DMS114 treated with DMSO at 0.1 percent for 48 hours (cell line): ENCODE data around the gene BAIAP2L2.
"Not testable (repeated sequence)": the region's sequence is repeated elsewhere in the genome, so short reads cannot be mapped to it uniquely, and the experiment has no call there.

ENCODE experiments used
- DNase-seq: peaks from one replicate; lab custom pipeline; 2025; ENCODE audit not compliant: unreplicated experiment; lab: John Stamatoyannopoulos, UW

The BAIAP2L2 gene

DNA sequence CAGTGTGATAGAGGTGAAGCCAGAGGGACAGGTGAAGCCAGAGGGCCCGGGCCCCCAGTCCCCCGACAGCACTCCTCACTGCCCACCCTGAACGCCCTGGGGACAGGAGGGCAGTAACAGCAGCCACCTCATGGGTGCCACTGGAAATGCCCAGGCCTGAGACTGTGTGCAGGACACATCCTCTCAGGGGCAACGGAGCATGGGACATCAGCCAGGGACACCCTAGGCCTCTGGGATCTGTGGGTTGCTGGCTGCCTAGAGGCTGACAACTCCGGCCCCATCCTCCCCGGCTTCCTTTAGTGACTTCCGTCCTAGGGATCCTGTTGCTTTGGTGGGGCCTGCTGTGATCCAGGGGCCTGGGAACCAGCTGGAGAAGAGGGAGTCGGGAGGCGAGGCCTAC is 17.4 kb upstream of the BAIAP2L2 start:
- DNase-seq, result no peak

DNA sequence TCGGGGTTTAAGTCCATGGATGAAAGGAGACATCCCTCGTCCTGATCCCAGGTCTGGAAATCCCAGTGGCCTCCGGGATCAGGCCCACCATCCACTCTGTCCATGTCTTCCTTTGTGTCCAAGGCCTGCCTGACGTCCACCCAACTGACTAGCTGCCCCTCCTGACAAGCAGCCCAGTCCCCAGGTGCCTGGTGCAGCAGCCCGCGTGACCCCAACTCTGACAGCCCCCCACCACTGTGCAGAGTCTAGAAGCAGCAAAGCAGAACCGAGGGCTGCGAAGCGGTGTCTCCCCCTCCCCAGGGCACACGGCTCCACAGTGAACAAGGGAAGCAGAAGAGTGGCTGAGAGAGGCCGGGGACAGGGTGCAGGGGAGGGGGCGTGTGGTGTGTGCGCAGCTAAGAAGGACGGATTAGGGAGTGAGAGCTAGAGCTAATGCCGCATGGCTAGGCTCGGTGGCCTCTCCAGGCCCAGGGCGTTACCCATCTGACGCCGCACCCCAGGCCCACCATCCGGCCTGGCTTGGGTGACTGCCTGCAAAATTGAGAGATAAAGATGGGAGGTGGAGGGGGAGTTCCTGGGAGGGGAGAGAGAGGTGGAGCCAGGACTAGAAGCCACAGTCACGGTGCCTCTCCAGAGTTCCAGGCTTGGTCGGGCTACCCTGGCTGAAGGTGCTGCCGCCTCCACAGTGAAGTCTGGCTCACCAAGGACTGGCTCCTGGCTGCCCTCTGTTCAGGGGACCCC is 16.6 kb upstream of the BAIAP2L2 start:
- no peak for DNase-seq

DNA sequence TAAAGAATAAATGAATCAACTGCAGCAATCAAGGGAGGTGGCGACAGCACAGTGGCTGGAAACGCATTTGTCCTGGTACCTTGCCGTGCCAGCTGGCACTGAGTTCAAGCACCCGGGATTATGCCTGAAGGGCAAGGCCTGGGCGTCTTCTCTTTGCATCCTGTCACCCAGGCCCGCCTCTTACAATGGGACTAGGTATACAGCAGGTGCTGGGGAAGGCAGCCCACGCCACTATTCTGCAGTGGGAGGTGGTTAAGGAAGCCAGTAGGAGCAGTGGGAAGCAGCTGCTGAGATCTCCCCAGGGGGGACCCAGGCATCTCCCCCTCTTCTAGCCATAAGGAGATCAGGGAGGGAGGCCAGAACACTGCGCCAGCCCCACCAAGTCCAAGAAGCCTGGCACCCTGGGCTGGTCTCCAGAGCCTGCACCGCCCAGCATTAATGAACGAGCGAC is 15.3 kb upstream of the BAIAP2L2 start:
- no peak for DNase-seq

DNA sequence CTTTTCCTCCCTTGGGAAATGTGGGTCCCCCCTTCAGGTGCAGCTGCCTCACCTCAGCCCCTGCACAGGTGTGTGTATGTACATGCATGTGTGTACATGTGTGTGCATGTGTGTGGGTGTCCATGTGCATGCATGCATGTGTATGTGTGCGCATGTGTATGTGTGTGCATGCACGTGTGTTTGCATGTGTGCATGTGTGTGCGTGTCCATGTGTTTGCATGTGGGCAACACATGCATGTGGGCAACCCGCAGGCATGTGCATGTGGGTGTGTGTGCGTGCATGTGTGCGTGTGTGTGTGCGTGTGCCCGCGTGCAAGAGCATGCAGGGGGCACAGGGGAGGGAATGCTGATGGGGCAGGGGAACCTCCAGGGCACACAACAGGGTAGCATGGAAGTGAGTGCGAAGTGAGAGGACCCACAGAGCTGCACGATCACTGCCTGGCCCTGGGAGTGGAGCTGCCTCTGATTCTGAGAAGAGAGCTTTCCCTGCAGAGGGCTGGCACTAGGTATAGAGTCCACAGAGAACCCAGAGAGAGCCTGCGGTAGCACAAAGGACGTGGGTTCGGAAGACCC is 14.6 kb upstream of the BAIAP2L2 start:
- no peak for DNase-seq

DNA sequence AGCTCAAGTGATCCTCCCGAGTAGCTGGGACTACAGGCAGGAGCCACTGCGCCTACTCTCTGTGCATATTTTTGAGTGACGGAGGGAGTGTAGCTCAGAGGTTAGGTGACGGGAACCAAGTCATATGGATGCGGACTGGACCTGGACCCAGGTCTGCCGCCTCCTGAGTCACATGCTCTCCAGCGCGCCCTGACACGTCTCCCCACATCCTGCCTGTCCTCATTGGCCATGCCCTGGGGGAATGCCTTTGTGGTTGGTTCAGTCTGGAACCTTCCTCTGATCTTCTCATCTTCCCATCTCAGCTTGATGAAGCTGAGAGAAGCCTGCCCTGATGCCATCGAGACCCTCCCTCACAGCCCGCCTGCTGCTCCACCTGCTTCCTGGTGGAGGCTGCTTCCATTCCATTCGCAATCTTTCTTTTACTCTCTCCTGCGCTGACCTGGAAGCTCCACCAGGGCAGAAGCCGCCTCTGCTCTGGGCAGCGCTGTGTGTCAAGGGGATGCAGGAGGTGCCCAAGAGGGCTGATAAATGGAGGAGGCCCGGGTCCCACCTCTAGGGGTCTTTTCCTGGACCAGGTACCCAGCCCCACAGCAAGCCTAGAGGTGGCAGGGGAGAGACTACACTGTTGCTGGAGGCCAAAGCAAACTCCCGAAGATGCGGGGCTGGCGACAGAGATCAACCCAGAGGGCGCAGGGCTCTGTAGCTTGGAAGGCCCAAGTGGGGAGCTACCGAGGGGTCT is 13.9 kb upstream of the BAIAP2L2 start:
- DNase-seq, result no peak

DNA sequence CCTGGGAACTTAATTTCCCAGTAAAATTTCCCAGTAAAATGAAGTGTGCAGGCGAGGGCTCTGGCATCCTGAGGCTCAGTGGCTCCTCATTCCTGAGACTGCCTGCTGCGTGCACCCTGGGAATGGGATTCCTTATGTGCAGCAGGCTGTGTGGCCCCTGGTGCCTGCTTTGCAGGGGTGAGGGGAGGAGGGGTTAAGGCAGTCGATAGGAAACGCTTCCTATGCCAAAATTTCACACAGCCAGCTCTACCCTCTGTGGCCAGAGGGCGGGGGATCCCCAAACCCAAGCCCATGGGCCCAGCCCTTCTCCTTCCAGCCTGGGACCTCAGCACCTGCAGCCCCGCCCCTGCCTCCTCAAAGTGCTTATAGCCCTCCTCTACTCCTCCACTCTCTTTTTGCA is 12.1 kb upstream of the BAIAP2L2 start:
- no peak for DNase-seq

DNA sequence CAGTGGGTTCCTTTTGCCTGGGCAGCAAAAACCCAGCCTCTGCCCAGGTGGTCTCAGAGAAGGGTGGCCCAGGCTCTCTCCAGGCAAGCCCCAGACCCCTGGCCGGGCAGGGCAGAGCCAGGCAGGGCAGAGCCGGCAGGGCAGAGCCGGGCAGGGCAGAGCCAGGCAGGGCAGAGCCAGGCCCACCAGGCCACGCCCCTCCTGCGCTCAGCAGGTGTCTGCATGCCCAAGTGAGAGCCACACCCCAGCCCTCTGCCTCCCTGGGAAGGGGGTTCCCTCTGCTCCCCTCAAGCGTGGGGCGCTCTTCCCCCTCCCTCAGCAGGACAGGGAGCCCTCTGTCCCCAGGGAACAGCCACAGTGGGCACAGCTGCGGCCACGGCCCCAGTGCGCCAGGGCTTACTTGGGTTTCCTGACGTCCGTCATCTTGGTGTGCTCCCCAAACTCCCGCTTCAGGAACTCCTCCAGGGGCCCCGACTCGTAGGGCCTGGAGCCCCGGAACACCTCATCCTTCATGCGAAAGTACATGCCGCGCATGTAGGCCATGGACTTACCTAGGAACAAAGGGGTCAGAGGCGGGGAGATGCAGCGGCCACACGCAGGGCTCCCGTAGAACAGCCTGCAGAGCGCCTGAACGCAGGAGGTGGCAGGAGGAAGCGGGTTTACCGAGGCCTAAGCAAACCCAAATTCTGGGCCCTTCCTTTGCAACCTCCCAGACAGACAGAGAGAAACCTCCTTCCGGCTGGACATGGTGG is 10.1 kb upstream of the BAIAP2L2 start:
- DNase-seq, result no peak

DNA sequence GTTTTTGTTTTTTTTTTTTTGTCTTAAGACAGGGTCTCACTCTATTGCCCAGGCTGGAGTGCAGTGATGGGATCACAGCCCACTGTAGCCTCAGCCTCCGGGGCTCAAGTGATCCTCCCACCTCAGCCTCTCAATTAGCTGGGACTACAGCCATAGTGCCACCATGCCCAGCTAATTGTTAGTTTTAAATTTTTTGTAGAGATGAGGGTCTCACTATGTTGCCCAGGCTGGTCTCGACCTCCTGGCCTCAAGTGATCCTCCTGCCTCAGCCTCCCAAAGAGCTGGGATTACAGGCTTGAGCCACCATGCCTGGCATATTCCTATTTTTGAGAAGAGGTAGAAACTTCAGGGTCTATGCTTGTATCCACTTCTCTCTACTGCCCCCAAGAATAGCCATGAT is 8.3 kb upstream of the BAIAP2L2 start:
- DNase-seq, result not testable (repeated sequence)

DNA sequence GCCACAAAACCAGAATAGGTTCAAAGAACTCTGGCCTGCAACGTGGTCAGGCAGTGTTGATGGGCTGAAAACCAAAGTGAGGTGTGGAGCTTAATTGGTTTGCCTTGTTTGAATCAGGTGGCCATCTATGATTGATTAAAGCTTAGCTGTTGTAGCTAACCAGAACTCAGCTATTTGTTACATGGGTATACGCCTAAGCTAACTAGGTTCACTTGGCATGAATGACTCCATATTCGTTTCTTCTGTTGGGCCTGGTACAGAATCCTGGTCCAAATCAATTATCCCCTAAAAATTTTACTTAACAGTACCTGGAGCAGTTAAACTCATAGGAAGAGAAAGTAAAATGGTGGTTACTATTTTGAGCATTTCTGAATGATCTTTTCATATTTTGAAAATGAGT is 7.7 kb upstream of the BAIAP2L2 start:
- DNase-seq, result no peak

DNA sequence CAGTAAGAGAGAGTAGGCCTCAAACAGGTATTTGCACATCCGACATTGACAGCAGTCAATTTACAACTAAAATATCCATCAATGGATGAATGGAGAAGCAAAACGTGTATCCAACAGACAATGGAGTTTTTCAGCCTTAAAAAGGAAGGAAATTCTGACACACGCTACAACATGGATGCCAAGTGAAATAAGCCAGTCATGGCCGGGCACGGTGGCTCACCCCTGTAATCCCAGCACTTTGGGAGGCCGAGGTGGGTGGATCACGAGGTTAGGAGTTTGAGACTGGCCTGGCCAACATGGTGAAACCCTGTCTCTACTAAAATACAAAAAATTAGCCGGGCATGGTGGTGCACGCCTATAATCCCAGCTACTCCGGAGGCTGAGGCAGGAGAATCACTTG is 7.1 kb upstream of the BAIAP2L2 start:
- not testable (repeated sequence) for DNase-seq

DNA sequence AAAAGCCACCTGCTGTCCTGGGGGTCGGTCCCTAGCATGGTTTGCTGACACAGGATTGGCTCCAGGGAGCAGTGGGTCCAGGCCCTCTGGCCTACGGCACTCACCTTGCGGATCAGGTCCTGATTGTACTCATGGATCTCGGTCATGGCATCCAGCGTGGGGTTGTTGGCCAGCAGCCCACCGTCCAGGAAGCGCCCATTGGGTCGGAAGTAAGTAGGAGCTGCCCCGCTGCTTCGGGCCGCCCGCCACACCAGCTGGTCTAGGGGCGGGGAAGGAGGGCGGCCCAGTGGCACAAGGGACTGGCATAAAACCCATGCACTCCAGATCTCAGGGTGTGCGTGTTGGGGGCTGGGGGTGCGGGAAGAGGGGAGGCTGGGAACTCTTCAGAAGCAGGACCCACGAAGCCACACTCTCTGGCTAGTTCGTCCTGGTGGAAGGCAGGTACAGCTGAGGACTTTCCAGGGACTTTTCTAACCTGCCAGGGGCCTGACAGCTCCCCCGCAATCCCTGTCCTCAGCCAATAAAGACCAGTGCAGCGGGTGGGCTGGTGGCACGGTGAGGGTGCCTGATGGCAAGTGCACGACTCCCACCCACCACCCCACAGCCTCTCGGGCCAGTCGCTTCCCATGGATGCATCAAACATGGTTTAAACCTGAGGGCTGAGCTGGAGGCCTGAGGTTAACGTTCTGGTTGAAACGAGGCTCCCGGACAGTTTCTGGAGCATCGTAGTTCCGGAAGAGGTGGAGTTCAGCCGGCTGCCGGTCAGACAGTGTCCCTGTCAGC is 5.1 kb upstream of the BAIAP2L2 start:
- no peak for DNase-seq

DNA sequence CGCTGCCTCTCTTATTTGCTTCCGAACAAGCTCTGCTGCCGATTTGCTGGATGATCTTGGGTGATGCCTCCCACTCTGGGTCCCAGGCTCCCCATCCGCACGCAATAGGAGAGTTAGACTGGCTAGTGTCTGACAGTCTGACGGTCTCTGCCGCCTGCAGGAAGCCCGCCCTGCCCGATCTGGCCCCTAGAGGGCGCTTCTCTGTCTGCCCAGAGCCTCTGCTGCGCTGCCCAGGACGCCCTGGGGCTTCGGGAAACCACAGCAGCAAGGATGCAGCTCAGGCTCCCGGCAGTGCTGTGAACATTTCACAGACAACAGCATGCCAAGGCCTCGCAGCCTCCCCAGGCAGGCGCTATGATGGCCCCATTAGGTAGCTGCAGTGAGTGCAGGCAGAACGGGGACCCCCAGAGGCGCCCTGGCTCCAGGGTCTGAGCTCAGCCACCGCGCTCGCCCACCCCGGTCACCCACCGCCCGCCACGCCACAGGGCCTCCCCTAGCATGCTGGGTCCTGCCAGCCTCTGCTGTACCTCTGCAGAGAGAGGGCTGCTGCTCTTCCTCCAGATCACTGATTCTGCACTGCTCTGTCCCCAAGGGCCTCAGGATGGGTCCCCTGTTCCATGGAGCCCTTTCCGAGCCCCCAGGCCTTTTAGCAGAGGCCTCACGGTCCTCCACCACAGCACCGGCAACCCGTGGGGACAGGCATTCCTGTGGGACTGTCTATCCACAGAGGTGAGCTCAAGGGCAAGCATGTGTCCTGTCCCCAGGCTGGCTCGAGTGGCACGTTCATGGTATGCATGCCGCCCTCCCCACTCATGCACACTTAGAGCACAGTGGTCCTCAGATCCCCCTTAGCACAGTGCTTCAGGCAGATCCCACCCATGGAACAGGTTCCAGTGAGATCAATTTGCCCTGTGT is 4.3 kb upstream of the BAIAP2L2 start:
- DNase-seq, result peak; percentile 10

DNA sequence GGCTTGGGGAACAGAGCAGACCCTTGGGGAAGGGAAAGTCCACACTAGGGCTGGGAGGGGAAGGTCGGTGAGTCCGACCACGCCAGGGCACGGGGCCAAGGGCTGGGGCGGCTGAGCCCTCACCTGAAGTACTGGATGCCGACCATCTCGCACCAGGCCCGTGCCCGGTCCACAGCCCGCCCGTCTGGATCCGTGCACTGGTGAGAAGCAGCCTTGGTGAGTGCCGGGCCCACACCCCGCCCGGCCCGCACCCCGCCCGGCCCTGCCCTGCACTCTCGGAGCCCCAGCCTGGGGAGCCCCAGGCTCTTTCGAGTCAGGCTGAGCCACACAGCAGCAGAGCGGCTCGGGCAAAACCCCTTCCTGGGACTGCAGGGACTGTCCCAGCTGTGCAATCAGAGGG is 1.9 kb upstream of the BAIAP2L2 start:
- DNase-seq, result no peak

DNA sequence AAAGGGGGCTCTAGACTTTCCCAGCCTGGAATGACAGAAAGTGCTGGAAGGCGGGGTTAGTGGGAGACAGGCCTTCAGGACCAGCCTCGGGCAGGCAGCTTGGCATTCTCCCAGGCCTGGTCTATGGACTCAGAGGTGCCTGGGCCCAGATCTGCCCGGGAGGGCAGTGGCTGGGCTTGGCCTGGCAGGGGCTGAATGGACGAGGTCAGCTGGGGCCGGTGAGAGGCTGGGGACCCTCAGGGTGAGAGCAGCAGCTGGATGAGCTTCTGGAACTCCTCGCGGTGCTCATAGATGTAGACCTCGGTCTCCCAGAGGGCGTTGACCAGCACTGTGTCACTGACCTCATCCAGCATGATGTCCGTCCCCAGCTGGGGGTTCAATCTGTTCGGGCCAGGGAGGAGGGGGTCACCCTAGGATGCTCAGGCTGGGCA is 1.5 kb upstream of the BAIAP2L2 start:
- no peak for DNase-seq

DNA sequence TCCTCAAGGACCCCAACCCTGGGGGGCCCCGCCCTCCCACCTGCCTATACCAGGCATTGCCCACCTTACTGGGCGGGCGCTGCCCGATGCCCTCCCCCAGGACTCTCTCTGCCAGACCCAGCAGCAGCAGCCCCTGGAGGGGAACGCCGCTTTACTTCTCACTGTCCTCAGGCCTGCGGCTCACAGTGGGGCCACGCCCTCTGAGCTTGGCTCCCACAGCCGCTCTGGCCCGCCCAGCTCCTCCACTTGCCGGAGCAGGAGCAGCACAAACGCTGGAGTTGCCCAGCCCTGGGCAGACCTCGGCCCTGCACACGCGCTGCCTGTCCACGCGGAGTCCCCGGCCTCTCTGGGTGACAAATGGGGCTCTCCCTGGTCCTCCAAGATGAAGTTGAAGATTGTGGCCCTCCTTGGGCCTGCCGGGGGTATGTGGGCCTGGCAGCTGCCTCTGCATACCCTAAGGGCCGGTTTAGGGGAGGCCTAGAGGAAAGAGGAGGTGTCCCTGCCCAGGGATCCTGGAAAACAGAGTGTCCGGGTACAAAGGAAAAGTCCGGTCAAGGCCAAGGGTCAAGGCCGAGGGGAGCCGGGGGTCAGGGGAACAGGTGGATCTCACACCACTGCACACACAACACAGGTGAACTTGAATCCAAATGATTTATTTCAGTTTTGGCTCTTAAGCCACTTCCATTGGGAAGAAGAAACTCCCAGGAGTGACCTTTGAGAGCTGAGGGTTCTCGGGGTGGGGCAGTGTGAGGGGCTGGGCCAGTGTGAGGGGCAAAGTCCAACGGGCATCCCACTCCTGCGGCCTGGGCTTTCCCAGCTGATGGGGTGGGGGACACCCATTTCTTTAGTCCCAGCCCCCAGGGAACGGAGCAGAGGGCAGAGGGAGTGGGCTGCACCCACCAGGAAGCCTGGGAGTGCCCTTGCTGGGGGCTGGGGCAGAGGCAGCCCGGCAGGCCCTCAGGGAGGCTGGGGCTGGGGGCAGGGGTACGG is 674 bp upstream of the BAIAP2L2 start:
- no peak for DNase-seq

DNA sequence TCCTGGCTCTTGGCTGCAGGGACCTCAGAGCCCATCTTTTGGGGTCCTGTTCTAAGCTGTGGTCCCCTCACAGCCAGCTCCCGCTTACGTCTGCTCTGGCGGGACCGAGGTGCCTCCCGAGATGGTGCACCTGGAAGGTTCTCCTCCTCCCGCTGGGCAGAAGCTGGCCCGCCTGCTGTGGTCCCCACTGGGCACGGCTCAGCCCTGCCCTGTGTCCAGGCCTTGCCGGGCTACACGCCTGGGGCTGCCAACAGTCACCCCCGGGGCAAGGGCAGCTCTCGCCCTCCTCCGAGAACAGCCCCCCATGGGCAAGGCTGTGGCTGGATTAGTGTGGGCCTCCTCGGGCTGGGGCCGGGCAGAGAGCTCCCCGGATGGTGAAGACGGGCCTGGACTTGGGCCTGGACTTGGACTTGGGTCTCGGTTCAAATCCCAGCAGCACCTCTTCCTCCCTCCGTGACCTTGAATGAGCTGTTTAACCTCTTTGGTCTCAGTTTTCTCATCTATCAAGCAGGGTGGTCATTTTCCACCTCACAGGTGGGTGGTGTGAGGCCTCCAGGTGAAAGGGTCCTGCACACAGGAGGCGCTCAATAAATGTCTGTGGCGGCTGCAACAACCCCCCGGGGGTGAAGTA is 998 bp downstream of the BAIAP2L2 start:
- DNase-seq, result no peak

DNA sequence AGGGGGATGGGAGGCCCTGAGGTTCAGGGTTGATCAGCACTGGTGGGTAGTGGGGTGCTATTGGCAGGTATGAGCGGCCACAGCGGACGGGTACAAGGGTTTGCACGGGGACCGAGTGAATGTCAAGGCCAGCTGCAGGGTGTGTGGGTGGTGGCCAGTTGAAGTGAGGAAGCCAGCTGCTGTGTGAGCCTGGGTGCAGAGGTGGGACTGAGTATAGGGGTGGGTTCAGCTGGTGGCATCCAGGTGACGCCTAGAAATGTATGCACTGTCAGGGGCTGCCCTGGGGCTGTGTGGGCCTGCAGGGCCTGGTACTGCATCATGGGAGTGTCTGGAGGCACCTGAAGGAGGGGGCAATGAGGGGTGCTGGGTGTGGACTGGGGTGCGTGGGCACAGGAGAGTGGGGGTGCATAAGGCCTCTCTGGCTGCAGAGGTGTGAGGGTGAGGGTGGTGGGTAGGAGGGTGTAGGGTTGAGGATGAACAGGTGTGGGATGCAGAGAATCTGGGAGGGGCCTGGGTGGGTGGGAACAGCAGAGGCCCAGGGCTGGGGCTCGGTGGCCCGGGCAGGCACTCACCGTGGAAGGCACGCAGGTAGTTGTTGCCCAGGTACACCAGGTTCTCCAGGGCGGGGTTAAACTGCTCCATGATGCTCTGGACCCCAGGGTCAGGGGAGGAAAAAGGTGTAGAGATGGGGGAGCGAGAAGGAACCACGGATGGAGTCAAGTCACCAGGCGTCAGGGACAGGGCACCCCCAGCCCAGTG is 1.7 kb downstream of the BAIAP2L2 start:
- DNase-seq, result no peak
